BLaER1 (cell line): ENCODE data around the gene PLEK.

Source experiments
- H3K27ac ChIP-seq: shearing (Covaris generic); formaldehyde crosslinking; 2 replicates; pipeline ENCODE4 v1.8.1; 2022
- H3K27me3 ChIP-seq: shearing (Covaris generic); formaldehyde crosslinking; 2 replicates; pipeline ENCODE4 v1.8.1; 2022
- H3K36me3 ChIP-seq: shearing (Covaris generic); formaldehyde crosslinking; 2 replicates; pipeline ENCODE4 v1.8.1; 2022
- H3K4me1 ChIP-seq: shearing (Covaris generic); formaldehyde crosslinking; 2 replicates; pipeline ENCODE4 v1.8.1; 2022
- H3K4me2 ChIP-seq: shearing (Covaris generic); formaldehyde crosslinking; 2 replicates; pipeline ENCODE4 v1.8.1; 2022
- H3K4me3 ChIP-seq: shearing (Covaris generic); formaldehyde crosslinking; 2 replicates; pipeline ENCODE4 v1.8.1; 2022
- H3K9ac ChIP-seq: shearing (Covaris generic); formaldehyde crosslinking; 2 replicates; pipeline ENCODE4 v1.8.1; 2022
- H3K9me3 ChIP-seq: shearing (Covaris generic); formaldehyde crosslinking; 2 replicates; pipeline ENCODE4 v1.8.1; 2022
- H4K20me1 ChIP-seq: shearing (Covaris generic); formaldehyde crosslinking; 2 replicates; pipeline ENCODE4 v1.8.1; 2022
- Cebpa-rat ChIP-seq: shearing (Covaris generic); IDR thresholded peaks from 2 replicates; pipeline ENCODE4 v1.8.1; 2022

Gene PLEK

GRCh38 chr2:68383778-68384177, 18.7 kb downstream of the PLEK start:
- Histone ChIP-seq H3K4me1 (peaks cover 64% of the 10 kb centered on the region), H3K27ac (peak overlapping the region; percentile 68), H3K27me3 (no peaks in the 10 kb centered on the region), H3K9me3 (peaks cover 18% of the 10 kb centered on the region), H4K20me1 (no peaks in the 10 kb centered on the region), H3K9ac (peak overlapping the region; percentile 32; the same call in 1 of the 2 replicates), H3K36me3 (peaks cover 41% of the 10 kb centered on the region), H3K4me3 (0 out of 2 replicates have a peak overlapping the region, but pooled peaks have one; percentile 6), H3K4me2 (peak overlapping the region; percentile 76)
- TF ChIP-seq Cebpa-rat = no peak

GRCh38 chr2:68384485-68385107, 19.5 kb downstream of the PLEK start:
- peak overlapping the region; percentile 68 for H3K27ac ChIP-seq
- peaks cover 13% of the 10 kb centered on the region for H3K9me3 ChIP-seq
- H3K9ac ChIP-seq = peak overlapping the region; percentile 32; the same call in 1 of the 2 replicates
- no peaks in the 10 kb centered on the region for H3K27me3 ChIP-seq
- peak overlapping the region; percentile 76 for H3K4me2 ChIP-seq
- peaks cover 47% of the 10 kb centered on the region for H3K36me3 ChIP-seq
- H3K4me3 ChIP-seq = 0 out of 2 replicates have a peak overlapping the region, but pooled peaks have one; percentile 6
- H3K4me1 ChIP-seq = peaks cover 72% of the 10 kb centered on the region
- H4K20me1 ChIP-seq = no peaks in the 10 kb centered on the region
- TF ChIP-seq Cebpa-rat = no peak

- Histone ChIP-seq H3K4me1 (peaks cover 80% of the 10 kb centered on the region), H4K20me1 (no peaks in the 10 kb centered on the region), H3K36me3 (peaks cover 45% of the 10 kb centered on the region), H3K9me3 (peaks cover 5% of the 10 kb centered on the region; the same call in 1 of the 2 replicates), H3K4me2 (peak overlapping the region; percentile 76), H3K27ac (peak overlapping the region; percentile 82), H3K9ac (no peak overlapping the region), H3K4me3 (no peak overlapping the region), H3K27me3 (no peaks in the 10 kb centered on the region)
- no peak for TF ChIP-seq Cebpa-rat
Observed at GRCh38 chr2:68385220-68385906, 20.3 kb downstream of the PLEK start.

- Histone ChIP-seq H3K9me3 (peaks cover 4% of the 10 kb centered on the region; the same call in 1 of the 2 replicates), H3K27ac (peak overlapping the region; percentile 82), H3K27me3 (no peaks in the 10 kb centered on the region), H3K36me3 (peaks cover 40% of the 10 kb centered on the region), H3K9ac (peak overlapping the region; percentile 9), H4K20me1 (no peaks in the 10 kb centered on the region), H3K4me1 (peaks cover 85% of the 10 kb centered on the region), H3K4me3 (0 out of 2 replicates have a peak overlapping the region, but pooled peaks have one; percentile 1), H3K4me2 (peak overlapping the region; percentile 76)
- no peak for TF ChIP-seq Cebpa-rat
Observed at GRCh38 chr2:68385907-68386287, 20.8 kb downstream of the PLEK start.

GRCh38 chr2:68386365-68386764, 21.3 kb downstream of the PLEK start:
- peak; percentile 25; the same call in 1 of the 2 replicates for TF ChIP-seq Cebpa-rat
- Histone ChIP-seq H3K27ac (peak overlapping the region; percentile 82), H3K36me3 (peaks cover 39% of the 10 kb centered on the region), H3K27me3 (no peaks in the 10 kb centered on the region), H3K9ac (peak overlapping the region; percentile 9), H4K20me1 (no peaks in the 10 kb centered on the region), H3K9me3 (peaks cover 2% of the 10 kb centered on the region; the same call in 1 of the 2 replicates), H3K4me3 (peak overlapping the region; percentile 1; the same call in 1 of the 2 replicates), H3K4me2 (peak overlapping the region; percentile 76), H3K4me1 (peaks cover 90% of the 10 kb centered on the region)

GRCh38 chr2:68387408-68388350, 22.6 kb downstream of the PLEK start:
- peak overlapping the region; percentile 42 for H3K4me3 ChIP-seq
- peak overlapping the region; percentile 82 for H3K27ac ChIP-seq
- peaks cover 100% of the 10 kb centered on the region for H3K4me1 ChIP-seq
- H3K9ac ChIP-seq = peak overlapping the region; percentile 58; the same call in 1 of the 2 replicates
- peaks cover 32% of the 10 kb centered on the region for H3K36me3 ChIP-seq
- TF ChIP-seq Cebpa-rat = no peak
- H3K27me3 ChIP-seq = no peaks in the 10 kb centered on the region
- H3K9me3 ChIP-seq = no peaks in the 10 kb centered on the region
- no peaks in the 10 kb centered on the region for H4K20me1 ChIP-seq
- H3K4me2 ChIP-seq = peak overlapping the region; percentile 76

GRCh38 chr2:68388358-68388757, 23.3 kb downstream of the PLEK start:
- Histone ChIP-seq H3K9ac (peak overlapping the region; percentile 58; the same call in 1 of the 2 replicates), H4K20me1 (no peaks in the 10 kb centered on the region), H3K4me1 (peaks cover 100% of the 10 kb centered on the region)

GRCh38 chr2:68388772-68389171, 23.7 kb downstream of the PLEK start:
- Histone ChIP-seq H3K4me2 (peak overlapping the region; percentile 76), H3K36me3 (peaks cover 37% of the 10 kb centered on the region)

More at GRCh38 chr2:68388358-68388757, 23.3 kb downstream of the PLEK start:
- H3K36me3 ChIP-seq = peaks cover 33% of the 10 kb centered on the region
- no peaks in the 10 kb centered on the region for H3K27me3 ChIP-seq
- TF ChIP-seq Cebpa-rat = no peak
- H3K27ac ChIP-seq = peak overlapping the region; percentile 82
- H3K4me3 ChIP-seq = peak overlapping the region; percentile 42
- H3K9me3 ChIP-seq = no peaks in the 10 kb centered on the region
- H3K4me2 ChIP-seq = peak overlapping the region; percentile 76

GRCh38 chr2:68390114-68390513, 25.0 kb downstream of the PLEK start:
- Histone ChIP-seq H3K27ac (peak overlapping the region; percentile 82; the same call in 1 of the 2 replicates), H3K9me3 (no peaks in the 10 kb centered on the region), H3K4me1 (peaks cover 98% of the 10 kb centered on the region), H3K4me3 (peak overlapping the region; percentile 42; the same call in 1 of the 2 replicates), H3K27me3 (no peaks in the 10 kb centered on the region), H4K20me1 (no peaks in the 10 kb centered on the region), H3K9ac (no peak overlapping the region; the same call in 1 of the 2 replicates), H3K36me3 (peaks cover 51% of the 10 kb centered on the region), H3K4me2 (peak overlapping the region; percentile 76)
- no peak for TF ChIP-seq Cebpa-rat

More at GRCh38 chr2:68388772-68389171, 23.7 kb downstream of the PLEK start:
- TF ChIP-seq Cebpa-rat = no peak
- Histone ChIP-seq H3K4me1 (peaks cover 100% of the 10 kb centered on the region), H4K20me1 (no peaks in the 10 kb centered on the region), H3K9me3 (no peaks in the 10 kb centered on the region), H3K27me3 (no peaks in the 10 kb centered on the region), H3K9ac (peak overlapping the region; percentile 58; the same call in 1 of the 2 replicates), H3K4me3 (peak overlapping the region; percentile 42), H3K27ac (peak overlapping the region; percentile 82)
